Mucosa of descending colon (tissue), 3 donors: ENCODE results near the gene WHRN. TPM values are rescaled to one million over a fixed set of nuclear protein-coding genes. Genes with fewer than 3 reads are reported as not detected.

ENCODE experiments used
- ATAC-seq: fragments of 200-7000 bp; cut with Tn5 transposase; one replicate; pipeline ENCODE4 v1.9.1; 2020; ENCODE audit warnings: mild to moderate bottlenecking, moderate library complexity
- DNase-seq, 3 donors: peaks; one replicate each; pipeline ENCODE4 v3.0.0-alpha.2; 2020
- H3K36me3 ChIP-seq: fragments of 200-600 bp; one replicate; pipeline ENCODE4 v1.8.0; 2021; ENCODE audit warnings: low read depth, mild to moderate bottlenecking
- H3K4me1 ChIP-seq: fragments of 200-600 bp; one replicate; pipeline ENCODE4 v1.8.0; 2021; ENCODE audit warnings: low read depth, mild to moderate bottlenecking
- H3K4me3 ChIP-seq: fragments of 200-600 bp; one replicate; pipeline ENCODE4 v1.8.0; 2021; ENCODE audit warnings: mild to moderate bottlenecking
- H3K9me3 ChIP-seq: fragments of 200-600 bp; one replicate; pipeline ENCODE4 v1.8.0; 2021; ENCODE audit warnings: mild to moderate bottlenecking
- CTCF ChIP-seq: fragments of 200-600 bp; IDR thresholded peaks from one replicate; pipeline ENCODE4 v1.8.0; 2022; ENCODE audit warnings: antibody characterized with exemption, mild to moderate bottlenecking
- intact Hi-C, 2 donors: fragments of 100-400 bp; cut with DNase I in 1 of 2; cut with micrococcal nuclease in 1 of 2; formaldehyde crosslinking; loops; one replicate each; pipeline versions ENCODE4 v1.11.0 to v1.11.1; 2022; cut with DNase I, micrococcal nuclease
- total RNA-seq, 3 donors: library from RNA; stranded (reverse); fragmentation: NEBNext Ultra II Directional in 2 of 3; extraction: Animal tissue kit (Norgen Biotek cat#: 25700) in 2 of 3; gene quantifications; one replicate each; pipeline versions ENCODE4 v1.2.1 to v1.2.4, GENCODE V29; 2021 to 2023
- donor health status: DM: no; HTN: no; CAD: no; lungs with moderate emphysema.
- donor health status: DM: no; HTN: no; CAD: no.
- donor health status: DM: no; HTN: yes; CAD: no.

The WHRN gene
- total RNA-seq, 3 donors from 2014 or later = 2.8 to 19.1 (median 4.7) TPM

DNA sequence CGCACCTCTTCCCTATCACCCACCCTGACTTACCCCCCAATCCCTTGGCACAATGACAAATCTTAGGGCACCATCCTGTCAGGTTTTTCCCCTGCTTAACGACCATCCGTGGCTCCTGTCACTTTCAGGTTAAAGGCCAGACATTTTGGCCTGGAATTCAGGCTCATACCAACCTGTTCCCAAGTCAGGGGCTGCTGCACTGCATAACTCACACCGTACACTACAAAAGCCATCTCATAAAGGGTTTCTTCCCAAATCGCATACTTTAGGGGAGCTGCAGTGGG lies 110.0 kb downstream of the WHRN start:
- no peak for TF ChIP-seq CTCF
- no peak overlapping the region for H3K4me3 ChIP-seq

GRCh38 chr9:114394523-114395333 lies 110.5 kb downstream of the WHRN start:
- intact Hi-C loops = no loop called here
- H3K4me1 ChIP-seq = peaks cover 62% of the 10 kb centered on the region
- no peaks in the 10 kb centered on the region for H3K36me3 ChIP-seq
- peak in 2 of 3 donors; percentile 53 to 60 for DNase-seq
- no peak for ATAC-seq
- no peaks in the 10 kb centered on the region for H3K9me3 ChIP-seq
- no peak overlapping the region for H3K4me3 ChIP-seq
- no peak for TF ChIP-seq CTCF

More for the DNA sequence above, 110.0 kb downstream of the WHRN start:
- Histone ChIP-seq H3K9me3 (no peaks in the 10 kb centered on the region), H3K36me3 (no peaks in the 10 kb centered on the region), H3K4me1 (peaks cover 59% of the 10 kb centered on the region)
- intact Hi-C loops = no loop called here
- no peak for ATAC-seq
- DNase-seq = no peak

DNA sequence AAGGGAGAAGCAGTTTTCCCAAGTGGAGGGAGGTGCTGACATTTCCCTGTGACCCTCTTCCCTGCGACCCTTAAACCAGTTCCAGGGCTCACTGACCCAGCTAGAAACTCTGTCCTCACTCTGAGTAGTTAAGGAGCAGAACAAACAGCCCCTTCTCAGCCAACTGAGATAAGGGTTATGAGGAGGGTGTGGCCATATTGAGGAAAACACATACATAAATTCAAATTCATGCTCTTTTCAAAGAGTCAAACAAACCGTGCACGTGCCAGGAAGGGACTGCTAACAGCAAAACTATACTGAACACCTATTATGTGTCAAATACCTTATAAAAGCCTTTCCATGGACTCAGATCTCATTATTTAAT lies 112.5 kb downstream of the WHRN start:
- peak; percentile 82 for ATAC-seq
- peak in 1 of 3 donors; percentile 90 for DNase-seq
- intact Hi-C loops = no loop called here
- Histone ChIP-seq H3K4me3 (no peak overlapping the region), H3K4me1 (peaks cover 73% of the 10 kb centered on the region), H3K36me3 (no peaks in the 10 kb centered on the region), H3K9me3 (no peaks in the 10 kb centered on the region)
- TF ChIP-seq CTCF = no peak

DNA sequence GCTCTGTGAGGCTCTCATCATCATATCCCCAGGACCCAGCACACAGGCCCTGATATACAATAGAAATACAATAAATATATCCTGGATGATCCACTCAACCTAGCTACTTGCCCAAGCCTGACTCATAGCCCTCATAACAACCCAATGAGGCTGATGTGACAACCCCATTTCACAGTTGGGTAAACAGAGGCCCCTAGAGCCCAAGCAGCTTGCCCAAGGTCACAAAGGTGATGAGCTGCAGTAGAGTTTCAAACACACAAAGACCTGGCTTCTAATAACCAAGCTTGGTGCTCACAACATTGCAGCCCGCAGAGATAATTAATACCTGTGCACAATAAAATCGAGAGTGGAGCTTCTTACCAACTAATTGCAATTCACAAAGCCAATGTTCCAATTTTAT lies 114.3 kb downstream of the WHRN start:
- no peak for DNase-seq
- Histone ChIP-seq H3K4me3 (no peak overlapping the region), H3K36me3 (no peaks in the 10 kb centered on the region), H3K9me3 (no peaks in the 10 kb centered on the region), H3K4me1 (peaks cover 68% of the 10 kb centered on the region)
- intact Hi-C loops = no loop called here
- no peak for TF ChIP-seq CTCF
- ATAC-seq = no peak

- H3K4me1 ChIP-seq = peaks cover 65% of the 10 kb centered on the region
- no peak for DNase-seq
- intact Hi-C loops = no loop called here
- H3K36me3 ChIP-seq = no peaks in the 10 kb centered on the region
- ATAC-seq = no peak
- no peak overlapping the region for H3K4me3 ChIP-seq
- H3K9me3 ChIP-seq = no peaks in the 10 kb centered on the region
- no peak for TF ChIP-seq CTCF
Measured at GRCh38 chr9:114389612-114390368, 115.5 kb downstream of the WHRN start.
